ENCODE results near the gene POF1B. TPM values are rescaled to one million over a fixed set of nuclear protein-coding genes. Genes with fewer than 3 reads are reported as not detected.

Gene POF1B, protein sequence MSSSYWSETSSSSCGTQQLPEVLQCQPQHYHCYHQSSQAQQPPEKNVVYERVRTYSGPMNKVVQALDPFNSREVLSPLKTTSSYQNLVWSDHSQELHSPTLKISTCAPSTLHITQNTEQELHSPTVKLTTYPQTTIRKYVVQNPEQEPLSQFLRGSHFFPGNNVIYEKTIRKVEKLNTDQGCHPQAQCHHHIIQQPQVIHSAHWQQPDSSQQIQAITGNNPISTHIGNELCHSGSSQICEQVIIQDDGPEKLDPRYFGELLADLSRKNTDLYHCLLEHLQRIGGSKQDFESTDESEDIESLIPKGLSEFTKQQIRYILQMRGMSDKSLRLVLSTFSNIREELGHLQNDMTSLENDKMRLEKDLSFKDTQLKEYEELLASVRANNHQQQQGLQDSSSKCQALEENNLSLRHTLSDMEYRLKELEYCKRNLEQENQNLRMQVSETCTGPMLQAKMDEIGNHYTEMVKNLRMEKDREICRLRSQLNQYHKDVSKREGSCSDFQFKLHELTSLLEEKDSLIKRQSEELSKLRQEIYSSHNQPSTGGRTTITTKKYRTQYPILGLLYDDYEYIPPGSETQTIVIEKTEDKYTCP
- 0.05 and 0.12 TPM in 2 replicates for total RNA-seq

DNA sequence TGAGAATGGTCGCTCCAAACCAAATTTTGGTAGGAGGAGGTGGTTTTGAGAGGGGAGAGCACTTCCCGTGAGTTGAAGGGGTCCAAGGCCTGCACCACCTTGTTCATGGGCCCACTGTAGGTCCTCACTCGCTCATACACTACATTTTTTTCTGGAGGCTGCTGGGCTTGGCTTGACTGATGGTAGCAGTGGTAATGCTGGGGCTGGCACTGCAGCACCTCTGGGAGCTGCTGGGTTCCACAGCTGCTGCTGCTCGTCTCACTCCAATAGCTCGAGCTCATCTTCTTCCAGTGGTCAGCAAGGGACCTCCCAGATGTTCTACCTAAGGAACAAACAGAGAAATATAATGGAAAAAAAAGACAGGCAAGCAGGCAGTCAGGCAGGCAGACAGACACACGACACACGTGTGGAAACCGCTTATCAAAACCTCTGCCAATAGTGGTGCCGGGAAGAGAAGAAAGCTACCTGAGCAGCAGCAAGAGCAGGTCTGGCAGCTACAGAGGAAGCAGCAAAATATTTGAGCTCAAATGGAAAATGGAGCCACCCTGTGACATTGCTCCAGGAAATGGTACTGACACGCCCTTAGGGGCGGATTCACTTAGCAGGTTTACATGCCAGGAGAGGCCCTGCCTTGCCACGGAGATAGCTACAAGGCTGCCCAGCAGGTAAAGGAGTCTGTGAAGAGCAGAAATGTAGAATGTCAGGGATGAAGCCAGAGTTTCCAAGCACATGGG lies at the start of gene POF1B:
TSS of gene POF1B (minus strand) at position 492 of the 734 bp plus-strand sequence. CDS start at position 281, 211 bp downstream.
- DNase-seq (ENCODE audit: low spot score): no peak
- Mint-ChIP-seq H3K4me3 (no peak within 1 kb of the TSS), H3K27ac (no peak within 1 kb of the TSS), H3K9me3 (no peaks in the 10 kb centered on the region), H3K4me1 (ENCODE audit: low read depth) (no peaks in the 10 kb centered on the region), H3K27me3 (ENCODE audit: insufficient read depth) (no peaks in the 10 kb centered on the region), H3K36me3 (ENCODE audit: low read depth) (no peaks in the 10 kb centered on the region)
- intact Hi-C loops (cut with micrococcal nuclease): no loop called here

DNA sequence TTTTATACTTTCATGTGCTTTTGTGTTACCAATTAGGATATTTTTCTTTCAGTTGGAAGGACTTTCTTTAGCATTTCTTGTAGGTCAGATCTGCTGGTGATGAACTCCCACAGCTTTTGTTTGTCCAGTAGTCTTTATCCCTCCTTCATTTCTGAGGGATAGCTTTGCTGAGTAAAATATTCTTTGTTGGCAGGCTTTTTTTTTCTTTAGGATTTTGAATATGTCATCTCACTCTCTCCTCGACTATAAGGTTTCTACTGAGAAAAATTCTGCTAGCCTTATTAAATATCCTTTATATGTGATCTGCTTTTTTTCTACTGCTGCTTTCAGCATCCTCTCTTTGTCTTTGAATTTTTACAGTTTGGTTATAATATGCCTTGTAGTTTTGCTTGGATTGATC lies 49.6 kb upstream of the POF1B start:
- peaks cover 3% of the 10 kb centered on the region for H3K9me3 Mint-ChIP-seq
- no peak overlapping the region for H3K4me3 Mint-ChIP-seq
- intact Hi-C loops (cut with micrococcal nuclease): no loop called here
- H3K27me3 Mint-ChIP-seq (ENCODE audit: insufficient read depth): no peaks in the 10 kb centered on the region
- no peaks in the 10 kb centered on the region for H3K4me1 Mint-ChIP-seq (ENCODE audit: low read depth)
- no peak overlapping the region for H3K27ac Mint-ChIP-seq
- no peak for DNase-seq (ENCODE audit: low spot score)
- no peaks in the 10 kb centered on the region for H3K36me3 Mint-ChIP-seq (ENCODE audit: low read depth)

DNA sequence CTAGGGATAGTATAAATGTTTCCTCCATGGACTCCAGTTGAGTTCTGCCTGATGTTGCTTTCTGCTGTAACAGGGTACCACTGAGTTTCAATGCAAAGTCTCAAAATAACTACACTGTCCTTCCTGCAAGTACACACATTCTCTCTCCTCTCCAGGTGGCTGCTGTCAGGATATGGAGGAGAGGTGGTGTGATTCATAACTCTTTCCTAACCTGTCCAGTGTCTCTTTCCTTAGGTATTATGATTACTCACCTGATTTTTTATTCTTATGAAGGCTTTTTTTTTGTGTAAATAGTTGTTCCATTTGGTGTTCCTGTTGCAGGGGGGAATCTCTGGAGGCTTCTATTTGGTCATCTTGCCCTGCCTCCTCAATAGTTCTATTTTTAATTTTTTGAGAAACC lies 39.8 kb upstream of the POF1B start:
- intact Hi-C loops (cut with micrococcal nuclease): no loop called here
- Mint-ChIP-seq H3K27ac (no peak overlapping the region), H3K9me3 (no peaks in the 10 kb centered on the region), H3K27me3 (ENCODE audit: insufficient read depth) (no peaks in the 10 kb centered on the region), H3K4me1 (ENCODE audit: low read depth) (no peaks in the 10 kb centered on the region), H3K36me3 (ENCODE audit: low read depth) (no peaks in the 10 kb centered on the region), H3K4me3 (no peak overlapping the region)
- DNase-seq (ENCODE audit: low spot score): no peak

DNA sequence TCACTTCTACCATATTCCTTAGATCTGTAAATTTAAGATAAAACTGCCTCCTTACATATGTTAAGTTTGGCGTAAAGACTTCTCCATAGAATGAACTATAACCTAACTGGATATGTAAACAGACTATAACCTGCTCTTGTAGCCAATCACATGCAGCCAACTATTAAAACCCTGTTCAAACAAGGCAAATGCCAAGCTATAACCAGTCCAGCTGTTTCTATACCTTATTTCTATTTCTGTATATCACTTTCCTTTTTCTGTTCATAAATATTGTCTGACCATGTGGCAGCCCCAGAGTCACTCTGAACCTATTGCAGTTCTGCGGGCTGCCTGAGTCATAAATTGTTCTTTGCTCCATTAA lies 12.4 kb upstream of the POF1B start:
- H3K9me3 Mint-ChIP-seq: no peaks in the 10 kb centered on the region
- no peak for DNase-seq (ENCODE audit: low spot score)
- no peaks in the 10 kb centered on the region for H3K27me3 Mint-ChIP-seq (ENCODE audit: insufficient read depth)
- no peaks in the 10 kb centered on the region for H3K4me1 Mint-ChIP-seq (ENCODE audit: low read depth)
- intact Hi-C loops (cut with micrococcal nuclease): no loop called here
- no peak overlapping the region for H3K4me3 Mint-ChIP-seq
- H3K36me3 Mint-ChIP-seq (ENCODE audit: low read depth): no peaks in the 10 kb centered on the region
- no peak overlapping the region for H3K27ac Mint-ChIP-seq

DNA sequence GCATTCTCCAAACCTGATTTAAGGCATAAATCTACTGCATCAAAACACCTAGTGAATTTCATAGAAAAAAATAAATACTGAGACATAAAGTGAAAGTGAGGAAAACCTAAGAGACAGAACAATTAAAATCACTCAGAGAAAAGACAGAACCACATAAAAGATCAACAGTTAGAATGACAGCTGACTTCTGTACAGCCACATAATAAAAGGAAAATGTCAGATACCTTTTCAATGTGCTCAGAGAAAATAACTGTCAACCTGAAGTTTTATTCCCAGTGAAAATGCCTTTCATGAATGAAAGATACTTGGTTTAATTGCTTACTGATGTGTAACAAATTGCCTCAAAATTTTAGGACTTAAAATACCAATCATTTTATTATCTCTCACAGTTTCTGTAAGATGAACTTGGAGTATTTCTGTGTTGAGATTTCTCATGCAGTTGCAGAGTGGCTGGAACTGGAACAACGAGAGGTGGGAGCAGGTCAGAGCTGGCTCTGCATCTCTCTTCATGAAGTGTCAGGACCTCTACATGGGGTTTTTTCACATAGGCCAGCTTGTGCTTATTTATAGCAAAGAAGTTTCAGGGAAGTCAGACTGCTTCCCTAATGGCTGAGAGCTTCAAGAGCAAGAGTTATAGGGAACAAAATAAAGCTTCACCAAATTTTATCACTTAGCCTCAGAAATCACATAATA lies 11.9 kb upstream of the POF1B start:
- Mint-ChIP-seq H3K27me3 (ENCODE audit: insufficient read depth) (no peaks in the 10 kb centered on the region), H3K36me3 (ENCODE audit: low read depth) (no peaks in the 10 kb centered on the region), H3K9me3 (no peaks in the 10 kb centered on the region), H3K4me1 (ENCODE audit: low read depth) (no peaks in the 10 kb centered on the region), H3K27ac (no peak overlapping the region), H3K4me3 (no peak overlapping the region)
- no peak for DNase-seq (ENCODE audit: low spot score)
- intact Hi-C loops (cut with micrococcal nuclease): no loop called here

DNA sequence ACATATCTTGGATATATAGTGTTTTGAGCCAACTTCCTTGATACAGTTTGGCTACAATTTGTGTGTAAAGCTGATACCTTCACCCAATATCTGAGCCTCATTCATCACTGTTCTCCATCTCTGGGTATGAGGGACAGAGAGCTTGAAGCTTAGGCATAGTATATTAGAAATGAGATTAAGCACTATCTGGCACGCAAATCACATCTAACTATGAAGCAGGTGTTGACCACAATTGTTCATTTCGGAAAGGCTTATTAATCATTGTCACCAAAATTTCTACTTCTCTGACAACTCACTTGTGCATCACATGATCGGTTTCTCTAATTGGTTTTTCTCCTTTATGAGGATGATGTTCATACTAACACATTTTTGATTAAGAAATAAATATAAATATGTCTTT lies 2.1 kb upstream of the POF1B start:
- Mint-ChIP-seq H3K4me3 (no peak overlapping the region), H3K27me3 (ENCODE audit: insufficient read depth) (no peaks in the 10 kb centered on the region), H3K36me3 (ENCODE audit: low read depth) (no peaks in the 10 kb centered on the region), H3K27ac (no peak overlapping the region), H3K9me3 (no peaks in the 10 kb centered on the region), H3K4me1 (ENCODE audit: low read depth) (no peaks in the 10 kb centered on the region)
- intact Hi-C loops (cut with micrococcal nuclease): no loop called here
- no peak for DNase-seq (ENCODE audit: low spot score)

DNA sequence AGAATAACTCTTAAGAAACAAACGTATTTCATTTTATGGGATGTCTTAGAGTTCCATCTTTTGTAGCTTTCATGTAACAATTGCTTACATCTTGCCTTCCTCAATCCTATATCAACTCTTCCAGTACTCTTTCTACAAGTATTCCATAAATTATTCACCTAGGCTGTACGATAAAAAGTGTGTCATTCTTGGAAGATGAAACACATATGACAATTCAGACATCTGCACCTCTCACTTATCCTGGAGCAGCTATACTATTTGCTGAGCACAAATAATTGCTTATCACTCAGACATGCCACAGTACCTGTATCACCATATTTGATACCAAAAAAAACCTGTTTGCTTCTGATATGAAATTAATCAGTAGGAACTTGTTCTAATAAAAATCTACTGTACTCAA lies 1.0 kb downstream of the POF1B start:
- H3K4me3 Mint-ChIP-seq: no peak overlapping the region
- intact Hi-C loops (cut with micrococcal nuclease): no loop called here
- H3K4me1 Mint-ChIP-seq (ENCODE audit: low read depth): no peaks in the 10 kb centered on the region
- no peak for DNase-seq (ENCODE audit: low spot score)
- H3K27me3 Mint-ChIP-seq (ENCODE audit: insufficient read depth): no peaks in the 10 kb centered on the region
- H3K9me3 Mint-ChIP-seq: no peaks in the 10 kb centered on the region
- H3K27ac Mint-ChIP-seq: no peak overlapping the region
- no peaks in the 10 kb centered on the region for H3K36me3 Mint-ChIP-seq (ENCODE audit: low read depth)

DNA sequence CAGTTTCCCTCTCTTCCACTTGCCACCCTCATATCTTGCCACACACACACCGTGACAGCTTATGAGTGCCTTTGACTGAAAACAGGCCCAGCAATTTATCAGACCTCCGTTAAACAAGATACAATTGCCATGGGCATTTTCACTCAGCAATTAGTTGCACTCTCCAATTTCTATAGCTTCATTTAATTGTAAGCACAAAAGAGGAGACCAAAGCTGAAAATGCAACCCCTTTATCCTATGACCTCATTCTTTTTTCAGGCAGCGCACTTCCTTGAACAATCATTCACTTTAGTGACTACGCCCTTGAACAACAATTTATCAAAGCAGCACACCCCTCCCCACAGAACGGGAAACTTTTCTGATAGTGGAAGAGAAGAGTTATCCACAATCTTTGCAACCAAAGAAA lies 4.1 kb downstream of the POF1B start:
- no peak for DNase-seq (ENCODE audit: low spot score)
- H3K4me1 Mint-ChIP-seq (ENCODE audit: low read depth): no peaks in the 10 kb centered on the region
- no peaks in the 10 kb centered on the region for H3K27me3 Mint-ChIP-seq (ENCODE audit: insufficient read depth)
- H3K27ac Mint-ChIP-seq: no peak overlapping the region
- no peak overlapping the region for H3K4me3 Mint-ChIP-seq
- intact Hi-C loops (cut with micrococcal nuclease): no loop called here
- H3K36me3 Mint-ChIP-seq (ENCODE audit: low read depth): no peaks in the 10 kb centered on the region
- no peaks in the 10 kb centered on the region for H3K9me3 Mint-ChIP-seq

DNA sequence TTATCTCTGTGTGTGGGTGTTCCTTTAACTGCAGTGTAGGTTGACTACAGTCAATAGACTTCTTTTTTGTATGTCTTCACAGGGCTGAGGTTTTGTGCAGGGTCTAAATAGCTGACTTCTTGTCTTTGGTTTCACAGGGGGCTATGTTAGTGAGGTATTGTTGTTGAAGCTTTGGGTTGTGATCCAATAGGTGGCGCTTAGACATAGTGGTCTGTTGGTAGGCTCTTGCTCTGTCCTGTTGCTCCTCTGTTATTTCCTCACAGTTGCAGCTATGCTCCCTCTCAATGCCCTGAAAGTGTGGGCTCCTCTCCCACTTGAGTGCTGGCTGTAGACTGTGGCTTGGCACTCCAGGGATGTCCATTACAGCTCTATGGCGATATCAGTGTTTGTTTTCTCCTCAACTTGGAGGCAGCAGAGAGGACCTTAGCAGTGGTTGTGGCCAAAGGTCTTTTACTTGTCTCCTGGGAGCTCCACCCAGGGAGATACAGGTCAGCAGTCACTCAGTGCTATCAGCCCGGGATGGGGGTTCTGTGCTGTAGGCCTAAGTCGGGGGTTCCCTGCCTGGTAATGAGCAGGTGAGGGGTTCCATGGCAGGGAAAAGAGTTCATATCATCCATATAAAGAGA lies 14.0 kb downstream of the POF1B start:
- intact Hi-C loops (cut with micrococcal nuclease): no loop called here
- Mint-ChIP-seq H3K27me3 (ENCODE audit: insufficient read depth) (no peaks in the 10 kb centered on the region), H3K27ac (no peak overlapping the region), H3K4me3 (no peak overlapping the region), H3K36me3 (ENCODE audit: low read depth) (no peaks in the 10 kb centered on the region), H3K4me1 (ENCODE audit: low read depth) (no peaks in the 10 kb centered on the region), H3K9me3 (no peaks in the 10 kb centered on the region)
- no peak for DNase-seq (ENCODE audit: low spot score)

DNA sequence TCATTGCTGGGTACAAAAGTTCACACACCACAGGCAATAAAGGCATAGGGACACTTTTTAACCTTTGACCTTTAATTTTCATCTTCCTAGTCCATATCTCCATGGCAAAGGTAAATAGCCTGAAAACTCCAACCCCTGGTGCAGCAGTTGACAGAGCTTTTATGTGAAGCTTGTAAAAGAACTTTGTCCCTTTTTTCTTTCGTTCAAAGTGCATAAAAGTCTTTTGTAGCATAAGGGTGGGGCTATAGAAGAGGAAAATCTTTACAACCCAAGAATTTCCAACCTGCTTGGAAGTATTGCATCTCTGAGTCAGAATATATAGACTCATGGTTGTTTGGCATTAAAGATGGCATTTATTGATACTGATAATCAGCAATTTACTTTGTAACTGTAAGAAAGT lies 20.4 kb downstream of the POF1B start:
- intact Hi-C loops (cut with micrococcal nuclease): no loop called here
- Mint-ChIP-seq H3K4me3 (no peak overlapping the region), H3K27ac (no peak overlapping the region), H3K9me3 (no peaks in the 10 kb centered on the region), H3K27me3 (ENCODE audit: insufficient read depth) (no peaks in the 10 kb centered on the region), H3K36me3 (ENCODE audit: low read depth) (no peaks in the 10 kb centered on the region), H3K4me1 (ENCODE audit: low read depth) (no peaks in the 10 kb centered on the region)
- DNase-seq (ENCODE audit: low spot score): no peak

DNA sequence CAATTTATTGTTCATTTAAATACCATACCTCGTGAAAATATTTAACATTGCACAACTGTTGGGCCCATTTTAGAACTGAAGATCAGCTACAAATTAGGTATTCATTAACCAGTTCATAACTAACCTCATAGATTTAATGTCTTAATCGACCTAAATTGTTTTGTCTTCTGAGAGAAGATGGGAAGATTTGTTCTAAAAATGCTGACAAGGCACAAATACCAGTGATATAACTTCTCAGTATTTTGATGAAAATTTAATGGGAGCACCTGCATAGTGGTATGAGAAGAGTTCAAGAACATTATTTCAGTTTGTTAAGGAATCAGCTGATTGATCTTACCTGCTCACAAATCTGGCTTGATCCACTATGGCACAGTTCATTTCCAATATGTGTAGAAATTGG lies 33.9 kb downstream of the POF1B start:
- Mint-ChIP-seq H3K27me3 (ENCODE audit: insufficient read depth) (no peaks in the 10 kb centered on the region), H3K36me3 (ENCODE audit: low read depth) (no peaks in the 10 kb centered on the region), H3K9me3 (no peaks in the 10 kb centered on the region), H3K27ac (no peak overlapping the region), H3K4me3 (no peak overlapping the region), H3K4me1 (ENCODE audit: low read depth) (no peaks in the 10 kb centered on the region)
- intact Hi-C loops (cut with micrococcal nuclease): no loop called here
- DNase-seq (ENCODE audit: low spot score): no peak

DNA sequence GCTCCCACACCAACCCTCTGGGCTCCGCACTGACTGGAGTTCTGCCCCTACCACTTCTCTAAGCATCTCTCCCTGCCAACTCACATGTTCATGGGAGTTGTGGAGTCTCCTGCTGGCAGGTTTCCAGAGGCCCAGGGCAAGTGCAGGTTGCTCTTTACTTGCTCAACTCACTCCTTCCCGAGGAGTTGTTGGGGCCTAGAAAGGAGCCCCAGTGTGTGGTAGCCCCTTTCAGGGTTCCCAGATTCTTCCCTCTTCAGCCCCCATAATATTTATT lies 52.5 kb downstream of the POF1B start:
- intact Hi-C loops (cut with micrococcal nuclease): no loop called here
- no peak for DNase-seq (ENCODE audit: low spot score)
- Mint-ChIP-seq H3K27me3 (ENCODE audit: insufficient read depth) (no peaks in the 10 kb centered on the region), H3K4me3 (no peak overlapping the region), H3K27ac (no peak overlapping the region), H3K4me1 (ENCODE audit: low read depth) (no peaks in the 10 kb centered on the region), H3K9me3 (no peaks in the 10 kb centered on the region), H3K36me3 (ENCODE audit: low read depth) (no peaks in the 10 kb centered on the region)
